ENCODE measurements around the gene FAM174A. TPM values are rescaled to one million over a fixed set of nuclear protein-coding genes. Genes with fewer than 3 reads are reported as not detected.

The FAM174A gene
- polyA plus RNA-seq, 1 of the 3 experiments (the other 2 are of a cell fraction), result 22.4 TPM

DNA sequence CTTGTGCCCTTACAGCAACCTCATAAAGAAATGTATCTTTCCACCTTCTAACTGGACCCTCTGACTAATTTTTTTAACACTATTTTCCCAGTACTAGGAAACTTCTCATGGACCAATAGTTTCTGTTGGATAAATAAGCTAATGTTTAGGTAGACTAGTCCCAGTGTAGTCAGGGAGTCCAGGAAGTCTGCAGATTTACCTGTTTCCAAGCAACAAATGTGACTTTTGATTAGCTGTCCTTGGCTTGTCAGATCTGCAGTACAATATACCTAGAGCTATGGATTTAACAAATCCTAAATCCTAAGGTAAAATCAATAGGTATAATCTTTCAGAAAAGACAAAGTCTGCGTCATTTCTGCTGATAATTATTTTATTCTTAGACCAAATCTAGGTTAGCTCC, 55.7 kb downstream of the FAM174A start:
- ChIA-PET CTCF (interaction anchor here (1.0 to 1.4 kb wide), 3 partner anchors 11 to 74 kb away, joined by 3 read pairs; no protein-coding TSS in a partner anchor), POLR2A (no interaction called here)
- TF ChIP-seq, protein P1, sequence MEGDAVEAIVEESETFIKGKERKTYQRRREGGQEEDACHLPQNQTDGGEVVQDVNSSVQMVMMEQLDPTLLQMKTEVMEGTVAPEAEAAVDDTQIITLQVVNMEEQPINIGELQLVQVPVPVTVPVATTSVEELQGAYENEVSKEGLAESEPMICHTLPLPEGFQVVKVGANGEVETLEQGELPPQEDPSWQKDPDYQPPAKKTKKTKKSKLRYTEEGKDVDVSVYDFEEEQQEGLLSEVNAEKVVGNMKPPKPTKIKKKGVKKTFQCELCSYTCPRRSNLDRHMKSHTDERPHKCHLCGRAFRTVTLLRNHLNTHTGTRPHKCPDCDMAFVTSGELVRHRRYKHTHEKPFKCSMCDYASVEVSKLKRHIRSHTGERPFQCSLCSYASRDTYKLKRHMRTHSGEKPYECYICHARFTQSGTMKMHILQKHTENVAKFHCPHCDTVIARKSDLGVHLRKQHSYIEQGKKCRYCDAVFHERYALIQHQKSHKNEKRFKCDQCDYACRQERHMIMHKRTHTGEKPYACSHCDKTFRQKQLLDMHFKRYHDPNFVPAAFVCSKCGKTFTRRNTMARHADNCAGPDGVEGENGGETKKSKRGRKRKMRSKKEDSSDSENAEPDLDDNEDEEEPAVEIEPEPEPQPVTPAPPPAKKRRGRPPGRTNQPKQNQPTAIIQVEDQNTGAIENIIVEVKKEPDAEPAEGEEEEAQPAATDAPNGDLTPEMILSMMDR (IDR thresholded peaks at IDR 0.05), result no peak
- TF ChIP-seq GATA2 (CRISPR knock-in tag; IDR thresholded peaks at IDR 0.05) (no peak), NRF1 (IDR thresholded peaks at IDR 0.05; ENCODE audit: low read depth, low read length) (no peak), CHD2 (IDR thresholded peaks at IDR 0.05; ENCODE audit: low read length, partially characterized antibody) (no peak), EP300 (IDR thresholded peaks at IDR 0.05; ENCODE audit: borderline replicate concordance in 1 of 2, low read depth in 1 of 2, low read length in 1 of 2) (no peak), GABPA (IDR thresholded peaks at IDR 0.05; ENCODE audit: low read depth) (no peak), EZH2phosphoT487 (IDR thresholded peaks at IDR 0.05; ENCODE audit: borderline replicate concordance, low read depth) (no peak), POLR2AphosphoS5 (IDR thresholded peaks at IDR 0.05; ENCODE audit: low read depth, low read length) (no peak), MXI1 (IDR thresholded peaks at IDR 0.05; ENCODE audit: low read depth, low read length) (no peak), YY1 (IDR thresholded peaks at IDR 0.05; ENCODE audit: low read depth) (no peak), RFX5 (IDR thresholded peaks at IDR 0.05; ENCODE audit: low read length) (no peak), TEAD4 (IDR thresholded peaks at IDR 0.05; ENCODE audit: borderline replicate concordance, insufficient read depth) (no peak), TAF1 (IDR thresholded peaks at IDR 0.05; ENCODE audit: borderline replicate concordance, low read depth, low read length) (no peak), MEF2A (IDR thresholded peaks at IDR 0.05; ENCODE audit: borderline replicate concordance, low read depth) (no peak)
- TF ChIP-seq, protein P2, sequence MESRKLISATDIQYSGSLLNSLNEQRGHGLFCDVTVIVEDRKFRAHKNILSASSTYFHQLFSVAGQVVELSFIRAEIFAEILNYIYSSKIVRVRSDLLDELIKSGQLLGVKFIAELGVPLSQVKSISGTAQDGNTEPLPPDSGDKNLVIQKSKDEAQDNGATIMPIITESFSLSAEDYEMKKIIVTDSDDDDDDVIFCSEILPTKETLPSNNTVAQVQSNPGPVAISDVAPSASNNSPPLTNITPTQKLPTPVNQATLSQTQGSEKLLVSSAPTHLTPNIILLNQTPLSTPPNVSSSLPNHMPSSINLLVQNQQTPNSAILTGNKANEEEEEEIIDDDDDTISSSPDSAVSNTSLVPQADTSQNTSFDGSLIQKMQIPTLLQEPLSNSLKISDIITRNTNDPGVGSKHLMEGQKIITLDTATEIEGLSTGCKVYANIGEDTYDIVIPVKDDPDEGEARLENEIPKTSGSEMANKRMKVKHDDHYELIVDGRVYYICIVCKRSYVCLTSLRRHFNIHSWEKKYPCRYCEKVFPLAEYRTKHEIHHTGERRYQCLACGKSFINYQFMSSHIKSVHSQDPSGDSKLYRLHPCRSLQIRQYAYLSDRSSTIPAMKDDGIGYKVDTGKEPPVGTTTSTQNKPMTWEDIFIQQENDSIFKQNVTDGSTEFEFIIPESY (IDR thresholded peaks at IDR 0.05; ENCODE audit: borderline replicate concordance, low read depth), result no peak
- Histone ChIP-seq H3K27me3 (ENCODE audit: insufficient read depth) (no peaks in the 10 kb centered on the region), H3K36me3 (replicated peaks in 1 of 2; ENCODE audit: control insufficient read depth in 1 of 2, insufficient read depth in 2 of 2, low read length in 1 of 2) (peaks cover 0 to 5% of the 10 kb centered on the region in 2 experiments), H3K9ac (no peak overlapping the region), H3K4me1 (ENCODE audit: control insufficient read depth in 1 of 2, insufficient read depth in 2 of 2, low read depth in 1 of 2, low read length in 1 of 2) (peaks cover 0 to 6% of the 10 kb centered on the region in 2 experiments; a peak in 1 of 4 replicates), H3K4me3 (ENCODE audit: low read depth in 2 of 2, low read length in 1 of 2) (no peak overlapping the region), H3K9me2 (no peaks in the 10 kb centered on the region), H3K79me2 (ENCODE audit: insufficient read depth) (no peaks in the 10 kb centered on the region), H2AFZ (ENCODE audit: low read depth) (no peak overlapping the region), H3K27ac (ENCODE audit: low read depth in 2 of 2, low read length in 1 of 2) (no peak overlapping the region), H4K20me1 (ENCODE audit: insufficient read depth) (no peaks in the 10 kb centered on the region), H3K4me2 (no peak overlapping the region), H3F3A (replicated peaks; ENCODE audit: insufficient read depth) (peaks cover 14% of the 10 kb centered on the region), H3K9me3 (no peaks in the 10 kb centered on the region)
- no peak for DNase-seq
- 95% methylated on average over 1 of the region's 1 CpG for WGBS (ENCODE audit: low lambda C conversion rate)

Measured in SK-N-SH (cell line).